Measurements from ENCODE around the gene TRPV3. TPM values are rescaled to one million over a fixed set of nuclear protein-coding genes. Genes with fewer than 3 reads are reported as not detected.

TRPV3 gene
- total RNA-seq, 1 donor from 2014 or later: 0.16 TPM

DNA sequence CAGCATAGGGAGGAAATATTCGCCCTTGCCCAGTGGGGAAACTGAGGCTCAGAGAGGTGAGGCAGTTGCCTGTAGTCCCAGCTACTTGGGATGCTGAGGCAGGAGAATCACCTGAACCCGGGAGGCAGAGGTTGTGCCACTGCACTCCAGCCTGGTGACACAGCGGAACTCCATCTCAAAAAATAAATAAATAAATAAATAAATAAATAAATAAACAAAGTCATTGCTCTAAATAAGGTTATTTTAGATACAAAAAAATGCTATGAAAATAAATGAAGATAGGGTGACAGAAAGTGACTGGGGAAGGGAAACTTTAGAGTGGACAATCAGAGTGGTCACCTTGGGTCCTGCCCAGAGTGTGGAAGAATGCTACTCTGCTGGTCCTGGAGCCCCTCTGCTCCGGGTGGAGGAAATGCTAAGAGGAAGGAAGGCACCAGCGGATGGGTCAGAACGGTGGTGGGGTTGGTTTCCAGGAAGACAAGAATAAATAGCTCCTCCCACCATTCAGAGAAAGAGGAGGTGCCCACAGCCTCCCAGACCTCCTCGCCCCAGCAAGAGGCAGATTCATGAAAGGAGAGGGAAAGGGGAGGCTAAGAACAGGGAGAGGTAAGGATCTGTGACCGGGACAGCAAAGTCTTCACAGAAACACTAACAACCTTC is 17.6 kb downstream of the TRPV3 start:
- Histone ChIP-seq H3K4me3 (ENCODE audit: insufficient read depth, low read depth, low read length) (no peak overlapping the region), H3K4me1 (ENCODE audit: insufficient read depth, low read length) (no peaks in the 10 kb centered on the region), H3K36me3 (ENCODE audit: insufficient read depth, low read length) (no peaks in the 10 kb centered on the region), H4K20me1 (ENCODE audit: insufficient read depth, low read length) (no peaks in the 10 kb centered on the region), H2AFZ (ENCODE audit: low read depth, low read length) (no peak overlapping the region), H3K79me2 (ENCODE audit: insufficient read depth, low read length) (no peaks in the 10 kb centered on the region), H3K9me3 (ENCODE audit: insufficient read depth, low read depth, low read length) (no peaks in the 10 kb centered on the region), H3K9ac (ENCODE audit: low read length) (no peak overlapping the region), H3K4me2 (ENCODE audit: low read length) (no peak overlapping the region), H3K27ac (ENCODE audit: low read depth, low read length) (no peak overlapping the region), H3K27me3 (ENCODE audit: insufficient read depth, low read length) (peaks cover 5% of the 10 kb centered on the region)
- DNase-seq (ENCODE audit: low read depth) (no peak), FAIRE-seq (no peak)
- H3K27me3 Mint-ChIP-seq (ENCODE audit: low read depth, unreplicated experiment): peaks cover 28% of the 10 kb centered on the region
- no peaks in the 10 kb centered on the region for H3K36me3 Mint-ChIP-seq (ENCODE audit: low read depth, unreplicated experiment)
- H3K4me3 Mint-ChIP-seq (ENCODE audit: unreplicated experiment): no peak overlapping the region
- H3K4me1 Mint-ChIP-seq (ENCODE audit: low read depth, unreplicated experiment): no peaks in the 10 kb centered on the region
- H3K9me3 Mint-ChIP-seq (ENCODE audit: unreplicated experiment): peaks cover 8% of the 10 kb centered on the region
- TF ChIP-seq CTCF (IDR thresholded peaks at IDR 0.05; ENCODE audit: insufficient read depth, low read depth, low read length) (no peak), EZH2 (IDR thresholded peaks at IDR 0.05; ENCODE audit: insufficient read depth, low read length) (no peak)
- no peak overlapping the region for H3K27ac Mint-ChIP-seq (ENCODE audit: unreplicated experiment)

- Histone ChIP-seq H3K9me3 (ENCODE audit: insufficient read depth, low read depth, low read length) (no peaks in the 10 kb centered on the region), H3K27ac (ENCODE audit: low read depth, low read length) (no peak overlapping the region), H3K36me3 (ENCODE audit: insufficient read depth, low read length) (no peaks in the 10 kb centered on the region), H4K20me1 (ENCODE audit: insufficient read depth, low read length) (no peaks in the 10 kb centered on the region), H2AFZ (ENCODE audit: low read depth, low read length) (no peak overlapping the region), H3K9ac (ENCODE audit: low read length) (no peak overlapping the region), H3K4me3 (ENCODE audit: insufficient read depth, low read depth, low read length) (no peak overlapping the region), H3K4me1 (ENCODE audit: insufficient read depth, low read length) (no peaks in the 10 kb centered on the region), H3K4me2 (ENCODE audit: low read length) (no peak overlapping the region), H3K27me3 (ENCODE audit: insufficient read depth, low read length) (peaks cover 3% of the 10 kb centered on the region), H3K79me2 (ENCODE audit: insufficient read depth, low read length) (no peaks in the 10 kb centered on the region)
- TF ChIP-seq EZH2 (IDR thresholded peaks at IDR 0.05; ENCODE audit: insufficient read depth, low read length) (no peak), CTCF (IDR thresholded peaks at IDR 0.05; ENCODE audit: insufficient read depth, low read depth, low read length) (no peak)
- H3K4me3 Mint-ChIP-seq (ENCODE audit: unreplicated experiment): no peak overlapping the region
- DNase-seq (ENCODE audit: low read depth): no peak
- FAIRE-seq: no peak
- no peak overlapping the region for H3K27ac Mint-ChIP-seq (ENCODE audit: unreplicated experiment)
- peaks cover 5% of the 10 kb centered on the region for H3K9me3 Mint-ChIP-seq (ENCODE audit: unreplicated experiment)
- H3K36me3 Mint-ChIP-seq (ENCODE audit: low read depth, unreplicated experiment): no peaks in the 10 kb centered on the region
- peaks cover 23% of the 10 kb centered on the region for H3K27me3 Mint-ChIP-seq (ENCODE audit: low read depth, unreplicated experiment)
- no peaks in the 10 kb centered on the region for H3K4me1 Mint-ChIP-seq (ENCODE audit: low read depth, unreplicated experiment)
These were observed 20.9 kb downstream of the TRPV3 start for GRCh38 chr17:3536716-3537115.

- Mint-ChIP-seq H3K4me3 (ENCODE audit: unreplicated experiment) (peak overlapping the region; percentile 62), H3K9me3 (ENCODE audit: unreplicated experiment) (peaks cover 3% of the 10 kb centered on the region), H3K27me3 (ENCODE audit: low read depth, unreplicated experiment) (peaks cover 19% of the 10 kb centered on the region), H3K27ac (ENCODE audit: unreplicated experiment) (no peak overlapping the region), H3K4me1 (ENCODE audit: low read depth, unreplicated experiment) (no peaks in the 10 kb centered on the region), H3K36me3 (ENCODE audit: low read depth, unreplicated experiment) (no peaks in the 10 kb centered on the region)
- no peaks in the 10 kb centered on the region for H3K36me3 ChIP-seq (ENCODE audit: insufficient read depth, low read length)
- peak overlapping the region; percentile 95 for H2AFZ ChIP-seq (ENCODE audit: low read depth, low read length)
- DNase-seq (ENCODE audit: low read depth) (peak; percentile 64), FAIRE-seq (no peak)
- H3K4me3 ChIP-seq (ENCODE audit: insufficient read depth, low read depth, low read length): peak overlapping the region; percentile 57
- H4K20me1 ChIP-seq (ENCODE audit: insufficient read depth, low read length): no peaks in the 10 kb centered on the region
- no peak overlapping the region for H3K27ac ChIP-seq (ENCODE audit: low read depth, low read length)
- H3K79me2 ChIP-seq (ENCODE audit: insufficient read depth, low read length): no peaks in the 10 kb centered on the region
- peak overlapping the region; percentile 69 for H3K9ac ChIP-seq (ENCODE audit: low read length)
- H3K4me1 ChIP-seq (ENCODE audit: insufficient read depth, low read length): no peaks in the 10 kb centered on the region
- H3K9me3 ChIP-seq (ENCODE audit: insufficient read depth, low read depth, low read length): no peaks in the 10 kb centered on the region
- peak overlapping the region; percentile 92 for H3K4me2 ChIP-seq (ENCODE audit: low read length)
- peaks cover 1% of the 10 kb centered on the region for H3K27me3 ChIP-seq (ENCODE audit: insufficient read depth, low read length)
- TF ChIP-seq EZH2 (IDR thresholded peaks at IDR 0.05; ENCODE audit: insufficient read depth, low read length) (no peak), CTCF (IDR thresholded peaks at IDR 0.05; ENCODE audit: insufficient read depth, low read depth, low read length) (peak; percentile 34)
These were observed 22.2 kb downstream of the TRPV3 start for GRCh38 chr17:3535253-3535995.

Measured in astrocyte (in vitro differentiated cells and primary cell).